AG04449 (cell line): ENCODE data around the gene TMEM169.

Experiments used
- CTCF ChIA-PET: fragments of 350-600 bp; formaldehyde crosslinking; extraction: SDS; loops from one replicate; lab custom pipeline; 2021; ENCODE audit warnings: antibody characterized with exemption; lab: Yijun Ruan, JAX
- POLR2A ChIA-PET: fragments of 400-600, 350-600 bp; formaldehyde crosslinking; extraction: SDS; loops from one replicate; lab custom pipeline; 2020; ENCODE audit warnings: antibody characterized with exemption, inconsistent platforms; lab: Yijun Ruan, JAX
- DNase-seq: peaks from one replicate; pipeline ENCODE4 v3.0.0-alpha.2; 2010; ENCODE audit warnings: low read depth, low spot score
- H3K4me3 ChIP-seq: 2 replicates; pipeline ENCODE4 v1.5.1; 2011; ENCODE audit warnings: low read depth, mild to moderate bottlenecking, control low read depth, low read length
- TF ChIP-seq, protein P1 (sequence below): IDR thresholded peaks from one replicate; pipeline ENCODE4 v1.5.1; 2011; ENCODE audit warnings: mild to moderate bottlenecking, moderate library complexity, low read length, control low read depth, inconsistent platforms; ENCODE audit not compliant: insufficient read depth; ENCODE audit errors: missing control alignments

TMEM169 gene

DNA sequence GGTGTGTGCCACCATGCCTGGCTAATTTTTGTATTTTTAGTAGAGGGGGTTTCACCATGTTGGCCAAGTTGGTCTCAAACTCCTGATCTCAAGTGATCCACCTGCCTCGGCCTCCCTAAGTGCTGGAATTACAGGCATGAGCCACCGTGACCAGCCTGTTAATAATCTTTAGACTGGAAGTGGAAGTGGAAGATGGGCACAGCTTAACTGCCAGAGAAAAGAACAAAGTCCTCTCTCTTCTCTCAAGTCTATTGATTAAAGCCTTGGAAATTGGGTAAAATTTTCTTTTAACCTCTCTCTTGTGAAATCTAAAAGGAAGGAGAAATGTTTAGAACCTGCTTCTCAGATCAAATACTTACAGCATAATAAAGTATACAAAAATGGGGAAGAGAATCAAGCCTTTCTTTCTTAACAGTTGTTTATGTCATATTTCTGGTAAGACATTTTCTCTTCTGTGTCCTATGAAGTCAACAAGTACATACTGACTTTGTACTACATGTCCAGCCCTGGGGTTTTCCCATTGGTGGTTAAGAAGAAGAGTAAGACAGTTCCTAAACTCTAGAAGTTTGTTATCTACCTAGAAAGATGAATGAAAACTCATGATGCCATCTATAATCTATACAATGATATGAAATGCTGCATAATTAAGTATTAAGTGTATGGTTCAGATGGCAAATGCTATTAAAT is 4.6 kb downstream of the TMEM169 start:
- CTCF ChIA-PET = no interaction called here

DNA sequence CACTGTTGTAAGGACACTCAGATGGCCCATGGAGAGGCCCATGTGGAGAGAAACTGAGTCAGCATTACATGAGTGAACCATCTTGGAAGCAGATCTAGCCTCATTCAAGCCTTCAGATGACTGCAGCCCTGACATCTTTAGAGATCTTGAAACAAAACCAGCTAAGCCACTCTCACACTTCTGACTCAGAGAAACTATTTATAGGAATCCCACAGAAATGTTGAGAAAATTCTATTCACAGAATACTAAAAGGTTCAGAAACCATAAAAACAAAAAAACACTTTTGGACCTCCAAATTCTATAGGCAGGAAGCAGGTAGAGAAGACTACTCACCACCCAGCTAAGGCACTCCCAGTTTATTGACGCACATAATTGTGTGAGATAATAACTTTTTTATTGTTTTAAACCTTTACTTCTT is 8.7 kb downstream of the TMEM169 start:
- no peak overlapping the region for H3K4me3 ChIP-seq
- CTCF ChIA-PET = interaction anchor here (1.8 kb wide), 1 partner anchor 20 kb away, joined by 5 read pairs; no protein-coding TSS in a partner anchor
- TF ChIP-seq, protein P1, sequence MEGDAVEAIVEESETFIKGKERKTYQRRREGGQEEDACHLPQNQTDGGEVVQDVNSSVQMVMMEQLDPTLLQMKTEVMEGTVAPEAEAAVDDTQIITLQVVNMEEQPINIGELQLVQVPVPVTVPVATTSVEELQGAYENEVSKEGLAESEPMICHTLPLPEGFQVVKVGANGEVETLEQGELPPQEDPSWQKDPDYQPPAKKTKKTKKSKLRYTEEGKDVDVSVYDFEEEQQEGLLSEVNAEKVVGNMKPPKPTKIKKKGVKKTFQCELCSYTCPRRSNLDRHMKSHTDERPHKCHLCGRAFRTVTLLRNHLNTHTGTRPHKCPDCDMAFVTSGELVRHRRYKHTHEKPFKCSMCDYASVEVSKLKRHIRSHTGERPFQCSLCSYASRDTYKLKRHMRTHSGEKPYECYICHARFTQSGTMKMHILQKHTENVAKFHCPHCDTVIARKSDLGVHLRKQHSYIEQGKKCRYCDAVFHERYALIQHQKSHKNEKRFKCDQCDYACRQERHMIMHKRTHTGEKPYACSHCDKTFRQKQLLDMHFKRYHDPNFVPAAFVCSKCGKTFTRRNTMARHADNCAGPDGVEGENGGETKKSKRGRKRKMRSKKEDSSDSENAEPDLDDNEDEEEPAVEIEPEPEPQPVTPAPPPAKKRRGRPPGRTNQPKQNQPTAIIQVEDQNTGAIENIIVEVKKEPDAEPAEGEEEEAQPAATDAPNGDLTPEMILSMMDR = no peak
- POLR2A ChIA-PET = no interaction called here
- no peak for DNase-seq

More for the DNA sequence above, 4.6 kb downstream of the TMEM169 start:
- TF ChIP-seq, protein P1 = no peak
- no peak overlapping the region for H3K4me3 ChIP-seq
- POLR2A ChIA-PET = no interaction called here
- DNase-seq = no peak

DNA sequence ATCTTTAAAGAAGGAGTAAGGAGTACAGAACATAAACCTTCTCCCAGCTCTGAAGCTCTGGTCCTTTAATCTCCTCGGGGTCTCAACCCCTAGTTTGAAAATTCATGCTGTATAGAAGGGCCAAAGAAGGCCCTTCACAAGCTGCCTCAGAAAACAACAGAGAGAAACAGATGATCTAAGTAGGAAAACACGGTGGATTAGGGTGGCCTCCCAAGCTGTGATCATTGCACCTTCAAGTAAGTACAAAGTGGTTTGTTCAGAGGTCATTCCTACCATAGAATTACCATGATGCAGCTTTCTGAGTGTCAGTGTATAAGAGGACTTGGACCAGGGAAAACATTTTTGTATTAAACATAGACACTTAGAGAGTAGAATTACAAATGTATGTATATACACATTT is 10.9 kb downstream of the TMEM169 start:
- TF ChIP-seq, protein P1 = no peak
- CTCF ChIA-PET = interaction anchor here (1.1 to 2.2 kb wide), 2 partner anchors 17 to 22 kb away, joined by 4 to 6 read pairs; no protein-coding TSS in a partner anchor
- no peak overlapping the region for H3K4me3 ChIP-seq
- POLR2A ChIA-PET = interaction anchor here (0.5 kb wide), 1 partner anchor 17 kb away, joined by 5 read pairs; no protein-coding TSS in a partner anchor
- DNase-seq = no peak

DNA sequence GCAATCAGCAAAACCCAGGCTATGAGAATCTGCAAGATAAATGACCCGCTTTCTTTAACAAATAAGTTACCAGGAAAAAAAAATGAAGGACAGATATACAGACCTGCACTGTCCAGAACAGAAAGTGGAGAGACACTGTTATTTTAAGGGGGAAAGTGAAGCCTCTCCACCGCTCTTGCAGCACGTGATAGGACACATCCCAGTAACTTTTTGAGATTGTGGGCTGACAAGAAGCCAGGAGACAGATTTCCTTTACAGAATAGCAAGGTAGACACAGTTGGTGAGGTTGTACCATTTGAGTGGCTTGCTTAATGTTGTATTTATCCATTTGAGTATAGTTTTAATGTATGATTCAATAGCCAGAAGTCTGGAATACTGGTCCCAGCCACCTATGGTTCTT is 13.0 kb downstream of the TMEM169 start:
- ChIA-PET CTCF (interaction anchor here (1.5 kb wide), 1 partner anchor 9 kb away, joined by 3 read pairs; no protein-coding TSS in a partner anchor), POLR2A (no interaction called here)
- DNase-seq = no peak
- TF ChIP-seq, protein P1 = no peak
- no peak overlapping the region for H3K4me3 ChIP-seq

DNA sequence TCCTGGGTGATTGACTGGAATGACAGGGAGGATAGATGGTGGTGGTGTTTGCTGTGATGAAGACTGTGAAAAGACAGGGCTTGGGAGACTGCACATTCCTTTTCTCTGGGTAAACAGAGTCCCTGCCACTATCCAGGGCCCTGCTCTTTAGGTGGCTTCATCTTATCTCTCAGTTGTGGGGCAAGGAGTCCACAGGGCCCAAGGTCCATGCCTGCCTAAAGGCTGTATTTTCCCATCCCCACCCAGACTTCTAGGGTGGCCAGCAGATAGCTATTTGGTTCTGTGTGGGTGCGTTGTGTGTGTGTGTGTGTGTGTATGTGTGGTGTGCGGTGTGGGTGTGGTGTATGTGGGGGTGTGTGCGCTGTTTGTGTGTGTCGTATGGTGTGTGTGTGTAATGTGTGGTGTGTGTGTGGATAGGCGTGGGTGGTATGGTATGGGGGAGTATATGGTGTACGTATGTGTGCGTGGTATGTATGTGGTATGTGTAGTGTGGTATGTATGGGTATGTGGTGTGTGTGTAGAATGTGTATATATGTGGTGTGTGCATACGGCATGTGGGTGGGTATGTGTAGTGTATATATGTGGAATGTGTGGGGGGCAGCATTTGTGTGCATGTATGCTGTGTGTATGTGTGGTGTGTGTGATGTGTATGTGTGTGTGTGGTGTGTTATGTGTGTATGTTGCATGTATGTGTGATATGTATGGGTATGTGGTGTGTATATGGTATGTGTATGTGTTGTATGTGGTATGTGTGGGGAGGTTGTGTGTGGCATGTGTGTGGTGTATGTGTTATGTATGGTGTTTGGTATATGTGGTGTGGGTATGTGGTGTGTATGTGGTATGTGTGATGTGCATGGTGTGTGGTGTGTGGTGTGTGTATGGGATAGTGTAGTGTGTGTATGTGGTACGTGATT is 17.0 kb downstream of the TMEM169 start:
- no peak overlapping the region for H3K4me3 ChIP-seq
- TF ChIP-seq, protein P1 = no peak
- DNase-seq = no peak
- CTCF ChIA-PET = interaction anchor here (1.3 kb wide), 1 partner anchor 16 kb away, joined by 3 read pairs; no protein-coding TSS in a partner anchor
- POLR2A ChIA-PET = no interaction called here
